ENCODE results near the gene SUCLA2. TPM values are rescaled to one million over a fixed set of nuclear protein-coding genes. Genes with fewer than 3 reads are reported as not detected.

Gene SUCLA2
- total and polyA plus RNA-seq, 9 of the 15 experiments (the other 6 are each of a cell fraction or from before 2014, with no cell fraction given) = 23.3 to 52.9 (median 35.8) TPM

DNA sequence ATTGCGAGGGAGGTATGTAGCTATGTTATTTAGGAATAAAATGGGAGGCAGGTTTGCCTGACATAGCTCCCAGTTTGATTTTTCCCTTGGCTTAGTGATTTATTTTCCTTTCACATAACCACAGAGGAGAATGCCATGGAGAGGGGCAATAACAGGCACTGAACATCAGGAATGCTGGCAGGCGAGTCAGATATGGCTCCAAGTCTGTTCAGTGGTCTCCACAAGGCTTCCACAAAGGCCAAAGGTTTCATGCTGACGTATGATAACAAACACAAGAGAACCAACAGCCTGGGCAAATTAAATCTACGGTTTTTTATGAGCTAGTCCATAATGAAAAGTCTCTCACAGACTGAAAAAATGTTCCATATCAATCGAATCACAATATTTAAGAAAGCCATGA, 66.7 kb downstream of the SUCLA2 start:
- no peak overlapping the region for H2AFZ ChIP-seq (ENCODE audit: low read depth, low read length)
- TF ChIP-seq NCOA6 (IDR thresholded peaks at IDR 0.05) = no peak
- no peak for TF ChIP-seq ZNF717 (CRISPR knock-in tag; IDR thresholded peaks at IDR 0.05)
- TF ChIP-seq HDAC1 (IDR thresholded peaks at IDR 0.05) = no peak
- no peak for TF ChIP-seq ZSCAN32 (CRISPR knock-in tag; IDR thresholded peaks at IDR 0.05)
- TF ChIP-seq MTA2 (IDR thresholded peaks at IDR 0.05; ENCODE audit: low read depth) = no peak
- no peak for TF ChIP-seq PML (IDR thresholded peaks at IDR 0.05; ENCODE audit: low read length)
- no peak for TF ChIP-seq SRSF1 (IDR thresholded peaks at IDR 0.05; ENCODE audit: low read depth, low read length)
- TF ChIP-seq MEF2D (tag; conservative IDR thresholded peaks at IDR 0.05; ENCODE audit: low read depth) = no peak
- no peaks in the 10 kb centered on the region for H3K79me2 ChIP-seq (ENCODE audit: control insufficient read depth, insufficient read depth, low read length)
- H4K20me1 ChIP-seq (replicated peaks; ENCODE audit: control insufficient read depth, insufficient read depth, low read length) = no peaks in the 10 kb centered on the region
- no peaks in the 10 kb centered on the region for H3K27me3 ChIP-seq (ENCODE audit: control insufficient read depth in 2 of 2, insufficient read depth in 2 of 2, low read length in 2 of 2)
- FAIRE-seq = no peak
- H3K9ac ChIP-seq (ENCODE audit: insufficient read depth in 1 of 2, low read depth in 2 of 2, low read length in 2 of 2) = no peak overlapping the region
- H3K4me3 ChIP-seq = no peak overlapping the region
- ChIA-PET POLR2A (interaction anchor here (1.2 kb wide), 1 partner anchor 103 kb away, joined by 5 read pairs; the partner anchor contains the start of gene NUDT15), CTCF (ENCODE audit: low intra/inter-chr PET ratio) (no interaction called here)
- H3K36me3 ChIP-seq (ENCODE audit: control insufficient read depth, insufficient read depth, low read length) = no peaks in the 10 kb centered on the region
- WGBS (ENCODE audit: insufficient coverage, low coverage, missing lambda C conversion rate) = 4% methylated on average over 4 of the region's 5 CpGs
- BruUV-seq (replicated peaks) = no TSS peak
- no peak for ATAC-seq
- H3K9me1 ChIP-seq (ENCODE audit: control insufficient read depth, insufficient read depth, low read length) = no peaks in the 10 kb centered on the region
- in situ Hi-C loops (cut with MboI) = no loop called here
- H3K9me3 ChIP-seq (replicated peaks; ENCODE audit: control insufficient read depth, insufficient read depth, low read depth, low read length) = no peaks in the 10 kb centered on the region
- intact Hi-C loops (cut with micrococcal nuclease) = no loop called here
- no peak overlapping the region for H3K4me2 ChIP-seq (ENCODE audit: insufficient read depth, low read length)
- DNase-seq (ENCODE audit: extremely low read depth in 1 of 4, low spot score in 3 of 4) = no peak
- H3K27ac ChIP-seq (ENCODE audit: extremely low read depth, low read depth, low read length) = no peak overlapping the region
- H3K4me1 ChIP-seq (replicated peaks in 1 of 2; ENCODE audit: control insufficient read depth in 2 of 2, insufficient read depth in 2 of 2, low read length in 2 of 2) = no peaks in the 10 kb centered on the region

Measured in K562 (cell line).